Progenitor cell of endocrine pancreas (in vitro differentiated cells): ENCODE data around the gene CNKSR3. TPM values are rescaled to one million over a fixed set of nuclear protein-coding genes. Genes with fewer than 3 reads are reported as not detected.

ENCODE experiments used
- DNase-seq: peaks from one replicate; pipeline ENCODE4 v3.0.0; 2021; ENCODE audit warnings: low spot score; ENCODE audit not compliant: unreplicated experiment
- H3K27ac Mint-ChIP-seq: 2 replicates; pipeline ENCODE4 v1.8.0; 2021; ENCODE audit warnings: mild to moderate bottlenecking, moderate library complexity, mixed read lengths
- H3K27me3 Mint-ChIP-seq: 2 replicates; pipeline ENCODE4 v1.8.0; 2021; ENCODE audit warnings: mixed read lengths
- H3K36me3 Mint-ChIP-seq: 2 replicates; pipeline ENCODE4 v1.8.0; 2022; ENCODE audit warnings: mixed read lengths; ENCODE audit not compliant: insufficient read depth
- H3K4me1 Mint-ChIP-seq: 2 replicates; pipeline ENCODE4 v1.8.0; 2021; ENCODE audit warnings: low read depth, mixed read lengths
- H3K4me3 Mint-ChIP-seq: 2 replicates; pipeline ENCODE4 v1.8.0; 2021; ENCODE audit warnings: low read depth, mild to moderate bottlenecking, moderate library complexity, mixed read lengths
- H3K9me3 Mint-ChIP-seq: 2 replicates; pipeline ENCODE4 v1.8.0; 2021; ENCODE audit warnings: low read depth, mixed read lengths
- total RNA-seq: library from RNA; stranded (reverse); gene quantifications from 2 replicates; pipeline ENCODE4 v1.2.1, GENCODE V29; 2021
- TF ChIP-seq, protein P1 (sequence below): fragments of 200-600 bp; sonication (generic); IDR thresholded peaks from one replicate; pipeline ENCODE4 v1.5.0; 2021; ENCODE audit warnings: antibody characterized with exemption, mild to moderate bottlenecking; ENCODE audit not compliant: unreplicated experiment

Gene CNKSR3
- total RNA-seq, 1 donor from 2014 or later = 20.3 TPM

GRCh38 chr6:154539593-154540269, 29.2 kb upstream of the CNKSR3 start:
- no peak for DNase-seq
- H3K27me3 Mint-ChIP-seq = peaks cover 3% of the 10 kb centered on the region
- no peaks in the 10 kb centered on the region for H3K36me3 Mint-ChIP-seq
- peaks cover 21% of the 10 kb centered on the region for H3K4me1 Mint-ChIP-seq
- H3K4me3 Mint-ChIP-seq = no peak overlapping the region
- H3K27ac Mint-ChIP-seq = no peak overlapping the region
- TF ChIP-seq, protein P1, sequence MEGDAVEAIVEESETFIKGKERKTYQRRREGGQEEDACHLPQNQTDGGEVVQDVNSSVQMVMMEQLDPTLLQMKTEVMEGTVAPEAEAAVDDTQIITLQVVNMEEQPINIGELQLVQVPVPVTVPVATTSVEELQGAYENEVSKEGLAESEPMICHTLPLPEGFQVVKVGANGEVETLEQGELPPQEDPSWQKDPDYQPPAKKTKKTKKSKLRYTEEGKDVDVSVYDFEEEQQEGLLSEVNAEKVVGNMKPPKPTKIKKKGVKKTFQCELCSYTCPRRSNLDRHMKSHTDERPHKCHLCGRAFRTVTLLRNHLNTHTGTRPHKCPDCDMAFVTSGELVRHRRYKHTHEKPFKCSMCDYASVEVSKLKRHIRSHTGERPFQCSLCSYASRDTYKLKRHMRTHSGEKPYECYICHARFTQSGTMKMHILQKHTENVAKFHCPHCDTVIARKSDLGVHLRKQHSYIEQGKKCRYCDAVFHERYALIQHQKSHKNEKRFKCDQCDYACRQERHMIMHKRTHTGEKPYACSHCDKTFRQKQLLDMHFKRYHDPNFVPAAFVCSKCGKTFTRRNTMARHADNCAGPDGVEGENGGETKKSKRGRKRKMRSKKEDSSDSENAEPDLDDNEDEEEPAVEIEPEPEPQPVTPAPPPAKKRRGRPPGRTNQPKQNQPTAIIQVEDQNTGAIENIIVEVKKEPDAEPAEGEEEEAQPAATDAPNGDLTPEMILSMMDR = no peak
- H3K9me3 Mint-ChIP-seq = no peaks in the 10 kb centered on the region

DNA sequence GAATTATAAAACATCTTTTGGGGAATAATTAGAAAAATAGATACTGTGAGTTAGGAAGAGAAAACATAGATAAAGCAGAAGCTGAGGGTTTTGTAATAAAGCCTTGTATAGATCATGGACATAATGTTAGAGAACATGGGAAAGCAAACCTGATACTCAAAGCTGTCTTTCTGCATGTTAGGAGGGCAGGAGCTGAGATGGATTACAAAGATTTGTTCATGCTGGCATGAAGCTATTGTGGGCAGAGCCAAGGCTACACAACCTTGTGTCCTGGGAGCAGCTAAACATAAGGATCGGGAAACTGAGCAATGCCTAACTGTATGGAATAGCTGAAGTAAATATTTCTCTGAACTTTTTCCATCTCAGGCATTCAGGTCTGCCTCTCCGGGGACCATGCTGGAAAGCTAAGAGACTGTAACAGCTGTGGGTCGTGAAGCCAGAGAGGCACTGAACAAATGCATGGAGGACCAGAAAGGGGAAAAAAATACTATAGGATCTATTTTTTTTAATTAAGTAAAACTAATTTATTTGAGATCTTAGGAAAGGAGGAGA, 28.2 kb upstream of the CNKSR3 start:
- DNase-seq = no peak
- H3K36me3 Mint-ChIP-seq = no peaks in the 10 kb centered on the region
- H3K4me3 Mint-ChIP-seq = no peak overlapping the region
- peaks cover 21% of the 10 kb centered on the region for H3K4me1 Mint-ChIP-seq
- H3K9me3 Mint-ChIP-seq = no peaks in the 10 kb centered on the region
- TF ChIP-seq, protein P1 = no peak
- H3K27ac Mint-ChIP-seq = no peak overlapping the region
- peaks cover 3% of the 10 kb centered on the region for H3K27me3 Mint-ChIP-seq

DNA sequence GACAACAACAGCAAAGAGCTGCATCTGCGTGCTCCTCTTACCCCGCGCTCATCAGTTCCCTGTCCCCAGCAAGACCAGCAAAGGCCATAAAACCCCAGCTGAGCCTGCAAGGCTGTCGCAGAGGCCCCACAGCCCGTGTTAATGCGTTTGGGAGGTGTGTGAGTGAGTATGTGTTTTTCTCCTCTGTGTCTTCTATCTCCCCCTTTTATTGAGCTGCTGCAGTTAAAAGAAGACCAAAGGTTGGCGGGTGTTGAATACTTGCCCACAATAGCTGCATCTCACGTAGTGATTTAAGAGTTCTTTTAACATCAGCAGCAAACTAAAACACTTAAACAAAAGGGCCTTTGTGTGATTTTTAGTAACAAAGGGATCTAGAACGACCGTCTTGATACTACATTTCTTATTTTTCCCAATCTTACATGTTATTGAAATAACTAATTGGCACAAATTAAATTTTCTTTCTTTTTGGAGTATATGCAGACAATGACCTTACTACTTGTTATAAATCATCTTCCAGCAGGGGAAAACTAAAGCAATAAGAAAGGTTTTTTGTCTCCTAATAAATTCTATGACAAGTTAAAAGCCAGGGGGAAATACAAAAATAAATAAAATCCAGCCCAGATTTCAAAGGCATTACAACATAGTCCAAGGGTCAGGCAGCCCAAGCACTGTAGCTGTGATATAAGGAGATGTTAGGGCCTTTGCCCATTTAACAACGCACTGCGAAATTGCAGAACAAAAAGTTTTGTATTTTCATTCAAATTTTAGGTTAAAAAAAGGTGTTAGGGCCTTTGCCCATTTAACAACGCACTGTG, 27.2 kb upstream of the CNKSR3 start:
- TF ChIP-seq, protein P1 = no peak
- peak overlapping the region; percentile 57 for H3K27ac Mint-ChIP-seq

GRCh38 chr6:154536999-154537398, 26.5 kb upstream of the CNKSR3 start:
- Mint-ChIP-seq H3K9me3 (no peaks in the 10 kb centered on the region), H3K27ac (no peak overlapping the region), H3K36me3 (no peaks in the 10 kb centered on the region), H3K27me3 (peaks cover 3% of the 10 kb centered on the region), H3K4me3 (no peak overlapping the region), H3K4me1 (peaks cover 14% of the 10 kb centered on the region)
- DNase-seq = no peak
- TF ChIP-seq, protein P1 = no peak

More for the DNA sequence above, 27.2 kb upstream of the CNKSR3 start:
- no peaks in the 10 kb centered on the region for H3K9me3 Mint-ChIP-seq
- H3K27me3 Mint-ChIP-seq = peaks cover 3% of the 10 kb centered on the region
- H3K4me3 Mint-ChIP-seq = no peak overlapping the region
- H3K36me3 Mint-ChIP-seq = no peaks in the 10 kb centered on the region
- H3K4me1 Mint-ChIP-seq = peaks cover 17% of the 10 kb centered on the region
- no peak for DNase-seq

DNA sequence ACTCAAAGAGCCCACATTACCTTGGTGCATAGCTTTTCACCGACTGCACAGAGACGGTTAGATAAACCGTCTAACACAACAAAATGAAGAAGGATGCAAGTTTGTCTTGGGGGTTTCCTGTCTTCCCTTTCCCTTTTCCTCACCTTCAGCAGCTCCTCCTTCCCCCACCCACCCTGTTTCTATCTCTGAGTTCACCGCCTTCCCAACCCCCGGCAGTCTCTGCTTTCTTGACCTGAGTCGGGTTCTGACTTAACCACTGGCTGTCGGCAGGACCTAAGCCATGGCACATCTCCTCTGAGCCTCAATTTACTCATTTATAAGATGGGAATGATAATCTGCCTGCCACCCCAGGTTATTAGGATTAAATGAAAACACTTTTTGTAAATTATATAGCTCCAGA, 25.8 kb upstream of the CNKSR3 start:
- no peaks in the 10 kb centered on the region for H3K36me3 Mint-ChIP-seq
- no peak overlapping the region for H3K27ac Mint-ChIP-seq
- no peaks in the 10 kb centered on the region for H3K9me3 Mint-ChIP-seq
- DNase-seq = no peak
- H3K27me3 Mint-ChIP-seq = peaks cover 3% of the 10 kb centered on the region
- no peak overlapping the region for H3K4me3 Mint-ChIP-seq
- TF ChIP-seq, protein P1 = no peak
- peaks cover 14% of the 10 kb centered on the region for H3K4me1 Mint-ChIP-seq
